ENCODE results near the gene SUSD4. TPM values are rescaled to one million over a fixed set of nuclear protein-coding genes. Genes with fewer than 3 reads are reported as not detected.

Gene SUSD4
- total and polyA plus RNA-seq, 2 donors (not counting 3 experiments of a cell fraction or from before 2014, with no cell fraction given), result not detected

GRCh38 chr1:223243441-223244050 lies 120.4 kb downstream of the SUSD4 start:
- no peak overlapping the region for H3K9ac ChIP-seq (replicated peaks; ENCODE audit: extremely low read depth, insufficient read depth, low read length)
- dilution Hi-C loops (cut with MboI; ENCODE audit: extremely low pct_ligation_motif_present, low sequenced_read_pairs) (no loop called here), intact Hi-C loops (cut with micrococcal nuclease) (no loop called here)
- H3K79me2 ChIP-seq (ENCODE audit: control insufficient read depth, insufficient read depth, low read length), result no peaks in the 10 kb centered on the region
- no peaks in the 10 kb centered on the region for H4K20me1 ChIP-seq (replicated peaks; ENCODE audit: control insufficient read depth, extremely low read depth, insufficient read depth, low read length)
- TF ChIP-seq POLR2AphosphoS5 (IDR thresholded peaks at IDR 0.05; ENCODE audit: insufficient read depth, low read depth, low read length), result no peak
- no peak for TF ChIP-seq POLR2A (IDR thresholded peaks at IDR 0.05; ENCODE audit: low read depth, low read length)
- TF ChIP-seq CTCF (IDR thresholded peaks at IDR 0.05; ENCODE audit: extremely low read depth in 1 of 2, insufficient read depth in 1 of 2, low read depth in 1 of 2, low read length in 2 of 2), result no peak
- no peak for TF ChIP-seq GATA2 (IDR thresholded peaks at IDR 0.05; ENCODE audit: insufficient read depth, insufficient read length, low read depth, low read length)
- TF ChIP-seq FOS (IDR thresholded peaks at IDR 0.05; ENCODE audit: borderline replicate concordance, insufficient read depth, low read length), result no peak
- no peak for TF ChIP-seq JUN (IDR thresholded peaks at IDR 0.05; ENCODE audit: borderline replicate concordance, insufficient read depth, insufficient read length, low read depth)
- no peak for TF ChIP-seq MAX (IDR thresholded peaks at IDR 0.05; ENCODE audit: insufficient read depth, insufficient read length)
- H3K4me2 ChIP-seq (ENCODE audit: insufficient read depth, low read length), result no peak overlapping the region
- H3K9me3 ChIP-seq (replicated peaks; ENCODE audit: control insufficient read depth, insufficient read depth, low read length), result no peaks in the 10 kb centered on the region
- no peaks in the 10 kb centered on the region for H3K4me1 ChIP-seq (ENCODE audit: control insufficient read depth, extremely low read depth, insufficient read depth, low read length)
- H3K4me3 ChIP-seq (replicated peaks in 1 of 3; ENCODE audit: insufficient read depth in 1 of 3, low read depth in 1 of 3, low read length in 3 of 3), result no peak overlapping the region
- H3K36me3 ChIP-seq (ENCODE audit: control insufficient read depth in 2 of 2, extremely low read depth in 1 of 2, insufficient read depth in 2 of 2, low read length in 2 of 2), result no peaks in the 10 kb centered on the region
- H3K27ac ChIP-seq (ENCODE audit: insufficient read depth, low read depth, low read length), result no peak overlapping the region
- H3K9me1 ChIP-seq (replicated peaks; ENCODE audit: control insufficient read depth, extremely low read depth, insufficient read depth, low read length), result no peaks in the 10 kb centered on the region
- no peak for FAIRE-seq
- BruUV-seq (replicated peaks), result no TSS peak
- H3K27me3 ChIP-seq (ENCODE audit: control insufficient read depth in 2 of 2, insufficient read depth in 2 of 2, low read length in 2 of 2), result no peaks in the 10 kb centered on the region
- no peak overlapping the region for H2AFZ ChIP-seq (ENCODE audit: low read depth, low read length)
- POLR2A ChIA-PET, result no interaction called here
- DNase-seq (ENCODE audit: low read depth, low spot score), result no peak
- CTCF ChIA-PET, result interaction anchor here (1.3 to 7.0 kb wide), 2 partner anchors 111 to 114 kb away, joined by 3 to 80 read pairs; no protein-coding TSS in a partner anchor
